ENCODE data around the gene CDHR2.

Gene CDHR2

GRCh38 chr5:176526462-176526861, 22.7 kb upstream of the CDHR2 start:
- H3K27ac ChIP-seq = no peak overlapping the region
- peaks cover 25% of the 10 kb centered on the region in 2 experiments for H3K4me1 ChIP-seq (ENCODE audit: control insufficient read depth in 1 of 2, insufficient read depth in 1 of 2, low read depth in 1 of 2, low read length in 1 of 2)
- peaks cover 51% of the 10 kb centered on the region for H3K36me3 ChIP-seq
- no peak for TF ChIP-seq CTCF (IDR thresholded peaks at IDR 0.05)
- no peak overlapping the region for H3K4me3 ChIP-seq (ENCODE audit: low read depth in 1 of 2, low read length in 1 of 2)
- H3K27me3 ChIP-seq = no peaks in the 10 kb centered on the region
- H3K9me3 ChIP-seq = no peaks in the 10 kb centered on the region

- H3K4me3 ChIP-seq (ENCODE audit: low read depth in 1 of 2, low read length in 1 of 2) = no peak overlapping the region
- H3K36me3 ChIP-seq = peaks cover 60% of the 10 kb centered on the region
- peaks cover 35 to 36% of the 10 kb centered on the region in 2 experiments for H3K4me1 ChIP-seq (ENCODE audit: control insufficient read depth in 1 of 2, insufficient read depth in 1 of 2, low read depth in 1 of 2, low read length in 1 of 2)
- peak overlapping the region; percentile 31 for H3K27ac ChIP-seq
- no peak for TF ChIP-seq CTCF (IDR thresholded peaks at IDR 0.05)
- H3K9me3 ChIP-seq = no peaks in the 10 kb centered on the region
- no peaks in the 10 kb centered on the region for H3K27me3 ChIP-seq
Observed at GRCh38 chr5:176527246-176528222, 21.6 kb upstream of the CDHR2 start.

DNA sequence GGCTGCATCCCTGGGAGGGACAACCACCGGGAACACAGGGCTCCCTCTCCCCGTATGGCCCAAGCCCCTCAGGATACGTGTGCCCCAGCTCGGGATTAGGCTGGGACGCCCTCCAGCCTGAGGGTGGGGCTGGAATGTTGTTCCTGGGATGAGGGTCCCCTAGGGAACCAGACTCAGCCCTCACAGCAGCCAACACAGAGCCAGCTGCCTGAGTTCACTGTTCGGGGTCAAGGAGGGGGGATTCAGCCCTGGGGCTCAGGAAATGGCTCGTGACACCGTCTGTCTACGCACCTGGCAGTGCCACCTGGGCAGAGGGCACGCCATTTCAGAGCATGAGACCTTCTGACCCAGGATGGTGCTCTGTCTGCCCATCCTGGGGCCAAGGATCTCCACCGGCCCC, 20.8 kb upstream of the CDHR2 start:
- H3K9me3 ChIP-seq = no peaks in the 10 kb centered on the region
- TF ChIP-seq CTCF (IDR thresholded peaks at IDR 0.05) = no peak
- no peaks in the 10 kb centered on the region for H3K27me3 ChIP-seq
- peaks cover 37 to 40% of the 10 kb centered on the region in 2 experiments for H3K4me1 ChIP-seq (ENCODE audit: control insufficient read depth in 1 of 2, insufficient read depth in 1 of 2, low read depth in 1 of 2, low read length in 1 of 2)
- peaks cover 60% of the 10 kb centered on the region for H3K36me3 ChIP-seq
- H3K27ac ChIP-seq = no peak overlapping the region
- H3K4me3 ChIP-seq (ENCODE audit: low read depth in 1 of 2, low read length in 1 of 2) = no peak overlapping the region

DNA sequence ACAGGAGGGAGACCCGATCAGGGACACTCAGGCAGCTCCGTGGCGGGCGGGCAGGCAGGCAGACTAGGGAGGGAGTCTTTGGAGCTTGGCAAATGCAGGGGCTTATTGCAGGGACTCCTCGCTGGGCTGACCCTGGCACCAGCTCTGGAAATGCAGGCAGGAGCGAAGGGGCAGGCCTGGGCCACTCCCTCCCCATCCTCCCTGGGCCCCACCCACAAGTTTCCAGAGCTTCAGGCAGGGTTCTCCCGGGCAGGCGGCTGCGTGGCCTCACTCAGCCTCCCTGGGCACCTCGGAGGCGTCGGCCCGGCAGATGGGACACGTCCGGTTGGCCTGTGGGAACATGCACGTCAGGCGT, 20.4 kb upstream of the CDHR2 start:
- H3K4me3 ChIP-seq (ENCODE audit: low read depth in 1 of 2, low read length in 1 of 2) = no peak overlapping the region
- H3K27ac ChIP-seq = no peak overlapping the region
- TF ChIP-seq CTCF (IDR thresholded peaks at IDR 0.05) = no peak
- peaks cover 60% of the 10 kb centered on the region for H3K36me3 ChIP-seq
- H3K9me3 ChIP-seq = no peaks in the 10 kb centered on the region
- H3K27me3 ChIP-seq = no peaks in the 10 kb centered on the region
- H3K4me1 ChIP-seq (ENCODE audit: control insufficient read depth in 1 of 2, insufficient read depth in 1 of 2, low read depth in 1 of 2, low read length in 1 of 2) = peaks cover 42 to 44% of the 10 kb centered on the region in 2 experiments

- Histone ChIP-seq H3K4me1 (ENCODE audit: control insufficient read depth in 1 of 2, insufficient read depth in 1 of 2, low read depth in 1 of 2, low read length in 1 of 2) (peaks cover 47 to 49% of the 10 kb centered on the region in 2 experiments), H3K9me3 (no peaks in the 10 kb centered on the region), H3K36me3 (peaks cover 60% of the 10 kb centered on the region), H3K27me3 (no peaks in the 10 kb centered on the region), H3K4me3 (ENCODE audit: low read depth in 1 of 2, low read length in 1 of 2) (no peak overlapping the region), H3K27ac (peak overlapping the region; percentile 100)
- no peak for TF ChIP-seq CTCF (IDR thresholded peaks at IDR 0.05)
Observed at GRCh38 chr5:176529116-176529740, 19.9 kb upstream of the CDHR2 start.
